CD4-positive, alpha-beta T cell (primary cell): ENCODE results near the gene GADD45A. TPM values are rescaled to one million over a fixed set of nuclear protein-coding genes. Genes with fewer than 3 reads are reported as not detected.
"Not testable (repeated sequence)": the region's sequence is repeated elsewhere in the genome, so short reads cannot be mapped to it uniquely, and the experiment has no call there.

Source experiments
- ATAC-seq: fragments of 200-7000 bp; cut with Tn5 transposase; one replicate; pipeline ENCODE4 v1.10.0; 2022; ENCODE audit warnings: mild to moderate bottlenecking; ENCODE audit not compliant: poor library complexity
- CTCF ChIA-PET: fragments of 350-600 bp; sonication (Branson Sonifier 250); formaldehyde crosslinking; loops from one replicate; lab custom pipeline; 2021; ENCODE audit warnings: antibody characterized with exemption, inconsistent platforms; lab: Charles Lee
- POLR2A ChIA-PET: fragments of 350-600 bp; sonication (Branson Sonifier 250); formaldehyde crosslinking; loops from one replicate; lab custom pipeline; 2021; ENCODE audit warnings: antibody characterized with exemption, inconsistent platforms; lab: Charles Lee
- DNase-seq, 14 experiments: peaks; one replicate each; pipeline ENCODE4 v3.0.0-alpha.2; 2013 to 2020; ENCODE audit warnings: mixed read lengths in 2 of 14
- H3K27ac ChIP-seq, 2 donors: one replicate each; pipeline versions ENCODE4 v1.5.1 to v1.7.0; 2013; ENCODE audit warnings: low read length in 2 of 2, low read depth in 1 of 2, mild to moderate bottlenecking in 1 of 2
- H3K27me3 ChIP-seq, 2 experiments: 1 replicate in 1 of 2; 2 replicates in 1 of 2; pipeline versions ENCODE4 v1.6.1 to v1.7.0; 2013; ENCODE audit warnings: low read length in 2 of 2, control low read depth in 1 of 2, mild to moderate bottlenecking in 1 of 2, moderate library complexity in 1 of 2; ENCODE audit not compliant: insufficient read depth in 2 of 2, control insufficient read depth in 1 of 2
- H3K36me3 ChIP-seq: one replicate; pipeline ENCODE4 v1.6.1; 2013; ENCODE audit warnings: low read length, control low read depth; ENCODE audit not compliant: insufficient read depth
- H3K4me1 ChIP-seq: one replicate; pipeline ENCODE4 v1.6.1; 2013; ENCODE audit warnings: low read length, control low read depth; ENCODE audit not compliant: insufficient read depth
- H3K4me3 ChIP-seq: one replicate; pipeline ENCODE4 v1.5.1; 2013; ENCODE audit warnings: mild to moderate bottlenecking, low read length, moderate library complexity
- H3K9me3 ChIP-seq, 2 experiments: 1 replicate in 1 of 2; 2 replicates in 1 of 2; pipeline versions ENCODE4 v1.6.1 to v1.7.0; 2013; ENCODE audit warnings: low read length in 2 of 2, mild to moderate bottlenecking in 2 of 2, control low read depth in 1 of 2, moderate library complexity in 1 of 2; ENCODE audit not compliant: control insufficient read depth in 1 of 2, insufficient read depth in 1 of 2
- H3K27ac Mint-ChIP-seq: one replicate; pipeline ENCODE4 v1.8.0; 2020; ENCODE audit warnings: mixed read lengths
- H3K27me3 Mint-ChIP-seq: one replicate; pipeline ENCODE4 v1.8.0; 2021; ENCODE audit warnings: mixed read lengths
- H3K36me3 Mint-ChIP-seq: one replicate; pipeline ENCODE4 v1.8.0; 2021; ENCODE audit warnings: low read depth, mixed read lengths
- H3K4me1 Mint-ChIP-seq: one replicate; pipeline ENCODE4 v1.8.0; 2021; ENCODE audit warnings: low read depth, mixed read lengths
- H3K4me3 Mint-ChIP-seq: one replicate; pipeline ENCODE4 v1.8.0; 2020; ENCODE audit warnings: mild to moderate bottlenecking, mixed read lengths
- H3K9me3 Mint-ChIP-seq: one replicate; pipeline ENCODE4 v1.8.0; 2020; ENCODE audit warnings: mixed read lengths
- CTCF ChIP-seq: fragments of 200-600 bp; IDR thresholded peaks from one replicate; pipeline ENCODE4 v1.8.0; 2022; ENCODE audit warnings: antibody characterized with exemption, mild to moderate bottlenecking
- intact Hi-C, 2 experiments: fragments of 100-400 bp; cut with DNase I in 1 of 2; cut with micrococcal nuclease in 1 of 2; formaldehyde crosslinking; loops; one replicate each; pipeline versions ENCODE4 v1.15.1 to v1.9.0; 2023 to 2025; cut with DNase I, micrococcal nuclease
- total RNA-seq, 174 experiments: library from RNA in 2 of 174; stranded (reverse) in 2 of 174; gene quantifications; one replicate each; pipeline ENCODE4 v1.2.3 and lab custom pipeline; 2021 to 2026

GADD45A gene
- total RNA-seq, 2 experiments from 2014 or later, result 136 to 140 TPM

- CTCF ChIA-PET, result interaction anchor here (0.6 kb wide), 1 partner anchor 1791 kb away, joined by 3 read pairs; no protein-coding TSS in a partner anchor
- no peaks in the 10 kb centered on the region for H3K4me1 Mint-ChIP-seq
- H3K27me3 ChIP-seq, result peaks cover 0 to 5% of the 10 kb centered on the region in 2 experiments
These were observed 25.8 kb upstream of the GADD45A start for GRCh38 chr1:67659229-67659628.

DNA sequence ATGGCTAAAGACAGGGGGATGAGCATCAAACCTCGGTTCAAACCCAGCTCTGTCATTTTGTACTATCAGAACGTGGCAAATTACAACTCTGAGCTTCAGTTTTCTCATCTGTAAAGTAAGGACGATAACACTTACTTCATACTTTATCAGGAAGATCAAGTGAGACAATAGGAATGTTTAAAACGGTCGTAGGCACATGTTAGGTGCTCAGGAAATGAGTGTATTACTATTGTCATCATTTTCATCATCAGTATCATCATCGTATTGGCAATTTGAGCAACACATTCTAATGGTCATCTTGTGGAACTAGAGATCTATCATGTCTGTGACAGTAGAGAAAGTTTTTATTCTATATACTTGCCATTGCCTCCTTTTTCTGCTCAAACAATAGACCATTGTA is 22.1 kb upstream of the GADD45A start:
- ATAC-seq (no peak), DNase-seq (no peak)
- no peaks in the 10 kb centered on the region for H3K36me3 ChIP-seq
- intact Hi-C loops, result no loop called here
- no peaks in the 10 kb centered on the region for H3K9me3 ChIP-seq
- no peak overlapping the region for H3K27ac ChIP-seq
- Mint-ChIP-seq H3K27me3 (peaks cover 40% of the 10 kb centered on the region), H3K4me1 (no peaks in the 10 kb centered on the region), H3K9me3 (no peaks in the 10 kb centered on the region), H3K27ac (no peak overlapping the region), H3K4me3 (no peak overlapping the region), H3K36me3 (no peaks in the 10 kb centered on the region)
- ChIA-PET CTCF (interaction anchor here (0.8 kb wide), 1 partner anchor 10 kb away, joined by 4 read pairs; no protein-coding TSS in a partner anchor), POLR2A (no interaction called here)
- TF ChIP-seq CTCF, result no peak
- peaks cover 0 to 5% of the 10 kb centered on the region in 2 experiments for H3K27me3 ChIP-seq
- H3K4me3 ChIP-seq, result no peak overlapping the region
- no peaks in the 10 kb centered on the region for H3K4me1 ChIP-seq

More at GRCh38 chr1:67659229-67659628, 25.8 kb upstream of the GADD45A start:
- no peaks in the 10 kb centered on the region for H3K36me3 ChIP-seq
- ATAC-seq, result no peak
- Mint-ChIP-seq H3K4me3 (no peak overlapping the region), H3K27me3 (peaks cover 36% of the 10 kb centered on the region), H3K27ac (no peak overlapping the region), H3K9me3 (no peaks in the 10 kb centered on the region), H3K36me3 (no peaks in the 10 kb centered on the region)
- DNase-seq, result no peak
- intact Hi-C loops, result no loop called here
- TF ChIP-seq CTCF, result no peak
- no peaks in the 10 kb centered on the region for H3K4me1 ChIP-seq
- H3K4me3 ChIP-seq, result no peak overlapping the region
- POLR2A ChIA-PET, result no interaction called here
- no peak overlapping the region for H3K27ac ChIP-seq
- H3K9me3 ChIP-seq, result no peaks in the 10 kb centered on the region

- H3K27me3 ChIP-seq, result peaks cover 0 to 13% of the 10 kb centered on the region in 2 experiments
- CTCF ChIA-PET, result no interaction called here
- POLR2A ChIA-PET, result no interaction called here
These were observed 21.0 kb upstream of the GADD45A start for GRCh38 chr1:67664048-67664447.

DNA sequence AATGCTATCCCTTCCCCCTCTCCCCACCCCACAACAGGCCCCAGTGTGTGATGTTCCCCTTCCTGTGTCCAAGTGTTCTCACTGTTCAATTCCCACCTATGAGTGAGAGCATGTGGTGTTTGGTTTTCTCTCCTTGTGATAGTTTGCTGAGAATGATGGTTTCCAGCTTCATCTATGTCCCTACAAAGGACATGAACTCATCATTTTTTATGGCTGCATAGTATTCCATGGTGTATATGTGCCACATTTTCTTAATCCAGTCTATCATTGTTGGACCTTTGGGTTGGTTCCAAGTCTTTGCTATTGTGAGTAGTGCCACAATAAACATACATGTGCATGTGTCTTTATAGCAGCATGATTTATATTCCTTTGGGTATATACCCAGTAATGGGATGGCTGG is 19.7 kb upstream of the GADD45A start:
- H3K4me3 Mint-ChIP-seq, CTCF ChIA-PET, H3K9me3 Mint-ChIP-seq, DNase-seq, H3K9me3 ChIP-seq, H3K36me3 ChIP-seq, ATAC-seq, H3K27ac Mint-ChIP-seq, POLR2A ChIA-PET, H3K4me1 Mint-ChIP-seq, H3K36me3 Mint-ChIP-seq, H3K4me1 ChIP-seq, H3K27ac ChIP-seq, intact Hi-C loops, H3K4me3 ChIP-seq: not testable (repeated sequence)
- peaks cover 35% of the 10 kb centered on the region for H3K27me3 Mint-ChIP-seq
- peaks cover 0 to 18% of the 10 kb centered on the region in 2 experiments for H3K27me3 ChIP-seq

More at GRCh38 chr1:67664048-67664447, 21.0 kb upstream of the GADD45A start:
- Mint-ChIP-seq H3K4me3 (no peak overlapping the region), H3K27me3 (peaks cover 43% of the 10 kb centered on the region), H3K9me3 (no peaks in the 10 kb centered on the region), H3K4me1 (no peaks in the 10 kb centered on the region), H3K36me3 (no peaks in the 10 kb centered on the region), H3K27ac (no peak overlapping the region)
- Histone ChIP-seq H3K4me3 (no peak overlapping the region), H3K36me3 (no peaks in the 10 kb centered on the region), H3K9me3 (no peaks in the 10 kb centered on the region), H3K4me1 (no peaks in the 10 kb centered on the region), H3K27ac (no peak overlapping the region)
- no peak for TF ChIP-seq CTCF
- ATAC-seq, result no peak
- no peak for DNase-seq
- intact Hi-C loops, result no loop called here
